Suprapubic skin (tissue), 4 donors: ENCODE data around the gene RIN1.

Experiments
- CTCF ChIP-seq, 2 donors: fragments of 200-600 bp in 1 of 2; fragments of 450-650 bp in 1 of 2; sonication (generic) in 1 of 2; IDR thresholded peaks; one replicate each; pipeline ENCODE4 v1.5.1; 2016 to 2019; ENCODE audit warnings: antibody characterized with exemption in 2 of 2, mild to moderate bottlenecking in 1 of 2, moderate library complexity in 1 of 2
- EP300 ChIP-seq: sonication (generic); formaldehyde crosslinking; IDR thresholded peaks from one replicate; pipeline ENCODE4 v1.6.1; 2017; ENCODE audit warnings: antibody characterized with exemption
- POLR2A ChIP-seq, 2 donors: fragments of 450-650 bp; IDR thresholded peaks; one replicate each; pipeline ENCODE4 v1.6.1; 2017; ENCODE audit warnings: antibody characterized with exemption in 2 of 2, mild to moderate bottlenecking in 2 of 2, moderate library complexity in 2 of 2
- POLR2AphosphoS5 ChIP-seq, 3 donors: sonication (generic); formaldehyde crosslinking; IDR thresholded peaks; one replicate each; pipeline ENCODE4 v1.6.1; 2017; ENCODE audit warnings: antibody characterized with exemption in 3 of 3

GRCh38 chr11:66318600-66318970 is 17.6 kb downstream of the RIN1 start:
- TF ChIP-seq EP300 (no peak), CTCF (IDR thresholded peaks at IDR 0.05) (no peak), POLR2AphosphoS5 (IDR thresholded peaks at IDR 0.05) (no peak), POLR2A (IDR thresholded peaks at IDR 0.05) (no peak)
